OCI-LY7 (cell line): Measurements from ENCODE around the gene KLB. TPM values are rescaled to one million over a fixed set of nuclear protein-coding genes. Genes with fewer than 3 reads are reported as not detected.
"Not testable (repeated sequence)": the region's sequence is repeated elsewhere in the genome, so short reads cannot be mapped to it uniquely, and the experiment has no call there.

Experiments
- Bru-seq: library from RNA; stranded (reverse); fragments of 400-500 nt; gene quantifications from one replicate; lab custom pipeline; 2021; lab: Mats Ljungman, UMichigan
- BruChase-seq, 2 experiments: library from RNA; stranded (reverse); fragments of 400-500 nt; gene quantifications; one replicate each; lab custom pipeline; 2021; lab: Mats Ljungman, UMichigan
- BruUV-seq: library from RNA; stranded (reverse); fragments of 400-500 nt; replicated peaks from 2 replicates; lab custom pipeline; 2021; lab: Mats Ljungman, UMichigan
- CTCF ChIA-PET: fragments of 300-600 bp; sonication (Branson Sonifier 250); formaldehyde crosslinking; loops from one replicate; lab custom pipeline; 2022; ENCODE audit warnings: antibody characterized with exemption; ENCODE audit not compliant: unreplicated experiment; lab: Charles Lee
- POLR2A ChIA-PET: fragments of 300-600 bp; sonication (Branson Sonifier 250); formaldehyde crosslinking; loops from one replicate; lab custom pipeline; 2022; ENCODE audit warnings: antibody characterized with exemption; lab: Charles Lee
- DNase-seq: peaks from one replicate; pipeline ENCODE4 v3.0.0-alpha.2; 2015; ENCODE audit warnings: low spot score
- H2AFZ ChIP-seq: fragments of 200-600 bp; sonication (generic), shearing (Covaris generic); 2 replicates; pipeline ENCODE4 v1.6.1; 2014; ENCODE audit warnings: mild to moderate bottlenecking, antibody characterized with exemption, low read length, moderate library complexity
- H3K27ac ChIP-seq: fragments of 200-600 bp; sonication (generic); 2 replicates; pipeline ENCODE4 v1.5.1; 2014; ENCODE audit warnings: mixed run types, low read depth, mild to moderate bottlenecking, moderate library complexity, low read length, inconsistent platforms; ENCODE audit not compliant: poor library complexity, severe bottlenecking
- H3K36me3 ChIP-seq: fragments of 200-600 bp; sonication (generic); 2 replicates; pipeline ENCODE4 v1.6.1; 2014; ENCODE audit warnings: mild to moderate bottlenecking, antibody characterized with exemption, low read length, moderate library complexity, mixed read lengths; ENCODE audit not compliant: insufficient read depth
- H3K4me1 ChIP-seq: fragments of 200-600 bp; sonication (generic); 2 replicates; pipeline ENCODE4 v1.5.1; 2014; ENCODE audit warnings: mild to moderate bottlenecking, low read length; ENCODE audit not compliant: insufficient read depth, poor library complexity, severe bottlenecking
- H3K4me2 ChIP-seq: fragments of 200-600 bp; sonication (generic); 2 replicates; pipeline ENCODE4 v1.6.1; 2014; ENCODE audit warnings: mild to moderate bottlenecking, low read length
- H3K4me3 ChIP-seq: fragments of 200-600 bp; sonication (generic); 2 replicates; pipeline ENCODE4 v1.5.1; 2014; ENCODE audit warnings: mild to moderate bottlenecking, low read depth, low read length; ENCODE audit not compliant: poor library complexity, severe bottlenecking
- H3K79me2 ChIP-seq: fragments of 200-600 bp; sonication (generic); 2 replicates; pipeline ENCODE4 v1.6.1; 2016; ENCODE audit warnings: low read depth, mild to moderate bottlenecking, low read length, moderate library complexity, mixed read lengths; ENCODE audit not compliant: insufficient read depth
- H3K9me2 ChIP-seq: fragments of 200-600 bp; sonication (generic); 2 replicates; pipeline ENCODE4 v1.6.1; 2016; ENCODE audit warnings: mild to moderate bottlenecking, low read length, mixed read lengths; ENCODE audit not compliant: insufficient read depth
- H3K9me3 ChIP-seq: fragments of 200-600 bp; sonication (generic); 2 replicates; pipeline ENCODE4 v1.6.1; 2014; ENCODE audit warnings: mild to moderate bottlenecking, mixed run types, low read length, mixed read lengths
- H4K20me1 ChIP-seq: fragments of 200-600 bp; sonication (generic); 2 replicates; pipeline ENCODE4 v1.6.1; 2014; ENCODE audit warnings: mild to moderate bottlenecking, antibody characterized with exemption, low read length, moderate library complexity, mixed read lengths; ENCODE audit not compliant: insufficient read depth
- CTCF ChIP-seq: fragments of 200-600 bp; sonication (generic); conservative IDR thresholded peaks from 2 replicates; pipeline ENCODE4 v1.5.1; 2014; ENCODE audit warnings: mild to moderate bottlenecking, antibody characterized with exemption, low read length, moderate library complexity, mixed read lengths
- EZH2phosphoT487 ChIP-seq: fragments of 200-600 bp; sonication (generic); IDR thresholded peaks from 2 replicates; pipeline ENCODE4 v1.6.1; 2018; ENCODE audit warnings: low read depth, borderline replicate concordance, mild to moderate bottlenecking, mixed run types, antibody characterized with exemption, low read length, moderate library complexity, mixed read lengths
- intact Hi-C: fragments of 100-400 bp; cut with micrococcal nuclease; formaldehyde crosslinking; loops from one replicate; pipeline ENCODE4 v1.10.0; 2022; ENCODE audit not compliant: unreplicated experiment
- long read RNA-seq: library from polyadenylated mRNA; stranded (forward); transcript quantifications from one replicate; pipeline ENCODE4 v2.0.0, GENCODE V29; 2022
- total RNA-seq, 2 experiments: library from RNA; depleted of rRNA in 1 of 2; stranded (reverse); fragments of >200 nt in 1 of 2; shearing (Covaris generic) in 1 of 2; gene quantifications; 2 replicates each; pipeline ENCODE4 v1.2.3, GENCODE V29; 2014 to 2022

The KLB gene
- total RNA-seq (2014; rRNA removed; shearing (Covaris generic)) (not detected in 2 replicates), total RNA-seq (2022) (not detected in 2 replicates), Bru-seq, nascent RNA (not detected), BruChase-seq, experiment 1, labeled RNA remaining after a 6-hour chase (not detected), BruChase-seq, experiment 2, labeled RNA remaining after a 2-hour chase (not detected)
- long read RNA-seq, partial matches to known transcripts: 0 of 8 reads
- long read RNA-seq, other reads (novel, unspliced or antisense): 8 of 8 reads

DNA sequence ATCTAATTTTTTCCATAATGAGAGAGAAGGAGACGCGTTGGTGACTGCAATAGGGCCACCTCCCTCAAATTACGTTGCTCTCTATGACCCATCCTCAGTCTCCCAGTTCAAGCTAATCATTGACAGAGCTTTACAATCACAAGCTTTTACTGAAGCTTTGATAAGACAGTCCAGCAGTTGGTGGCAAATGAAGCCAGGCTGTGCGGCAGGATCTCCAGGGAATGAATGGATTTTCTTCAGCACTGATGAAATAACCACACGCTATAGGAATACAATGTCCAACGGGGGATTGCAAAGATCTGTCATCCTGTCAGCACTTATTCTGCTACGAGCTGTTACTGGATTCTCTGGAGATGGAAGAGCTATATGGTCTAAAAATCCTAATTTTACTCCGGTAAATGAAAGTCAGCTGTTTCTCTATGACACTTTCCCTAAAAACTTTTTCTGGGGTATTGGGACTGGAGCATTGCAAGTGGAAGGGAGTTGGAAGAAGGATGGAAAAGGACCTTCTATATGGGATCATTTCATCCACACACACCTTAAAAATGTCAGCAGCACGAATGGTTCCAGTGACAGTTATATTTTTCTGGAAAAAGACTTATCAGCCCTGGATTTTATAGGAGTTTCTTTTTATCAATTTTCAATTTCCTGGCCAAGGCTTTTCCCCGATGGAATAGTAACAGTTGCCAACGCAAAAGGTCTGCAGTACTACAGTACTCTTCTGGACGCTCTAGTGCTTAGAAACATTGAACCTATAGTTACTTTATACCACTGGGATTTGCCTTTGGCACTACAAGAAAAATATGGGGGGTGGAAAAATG is at the start of gene KLB:
Gene KLB, plus strand, starts transcription at position 168 of the 821 bp plus-strand sequence. Its CDS starts 20 bp downstream, at position 188.
- Histone ChIP-seq H3K27ac (no peak within 1 kb of the TSS), H3K9me3 (no peaks in the 10 kb centered on the region), H2AFZ (no peak within 1 kb of the TSS), H3K4me1 (peaks cover 10% of the 10 kb centered on the region), H3K4me2 (no peak within 1 kb of the TSS), H3K79me2 (no peaks in the 10 kb centered on the region), H3K4me3 (no peak within 1 kb of the TSS), H3K9me2 (no peaks in the 10 kb centered on the region), H3K36me3 (no peaks in the 10 kb centered on the region), H4K20me1 (no peaks in the 10 kb centered on the region)
- TF ChIP-seq CTCF: no peak
- CTCF ChIA-PET: no interaction called here
- no peak for DNase-seq
- BruUV-seq: no TSS peak
- POLR2A ChIA-PET: interaction anchor here (0.5 to 2.3 kb wide), 7 partner anchors 7 to 698 kb away, joined by 3 to 15 read pairs (median 3); no protein-coding TSS in a partner anchor
- intact Hi-C loops: no loop called here

- DNase-seq: peak; percentile 77
- H4K20me1 ChIP-seq: peaks cover 7% of the 10 kb centered on the region; the same call in 1 of the 2 replicates
- peaks cover 91% of the 10 kb centered on the region for H3K4me1 ChIP-seq
- peak overlapping the region; percentile 93 for H3K27ac ChIP-seq
- H3K9me3 ChIP-seq: peaks cover 6% of the 10 kb centered on the region; the same call in 1 of the 2 replicates
- H3K79me2 ChIP-seq: peaks cover 100% of the 10 kb centered on the region
- intact Hi-C loops: loop anchor here (5.0 kb wide), 2 partner anchors 175 to 190 kb away; partner anchors contain the start of gene WDR19
- BruUV-seq: no TSS peak
- CTCF ChIA-PET: interaction anchor here (0.6 kb wide), 1 partner anchor 323 kb away, joined by 6 read pairs; no protein-coding TSS in a partner anchor
- TF ChIP-seq EZH2phosphoT487: no peak
- TF ChIP-seq CTCF: no peak
- H2AFZ ChIP-seq: no peak overlapping the region
- no peaks in the 10 kb centered on the region for H3K9me2 ChIP-seq
- POLR2A ChIA-PET: interaction anchor here (0.5 to 2.5 kb wide), 11 partner anchors 8 to 338 kb away, joined by 3 to 6 read pairs (median 4); partner anchors contain the start of gene RFC1
- H3K4me3 ChIP-seq: peak overlapping the region; percentile 61
- H3K36me3 ChIP-seq: peaks cover 52% of the 10 kb centered on the region
- H3K4me2 ChIP-seq: peak overlapping the region; percentile 73
Measured at GRCh38 chr4:39357002-39357401, 49.7 kb upstream of the KLB start.

GRCh38 chr4:39360611-39361010 is 46.1 kb upstream of the KLB start:
- H3K9me3 ChIP-seq, H3K4me3 ChIP-seq, CTCF ChIA-PET, BruUV-seq, H2AFZ ChIP-seq, POLR2A ChIA-PET, H3K9me2 ChIP-seq: not testable (repeated sequence)
- H3K36me3 ChIP-seq: peaks cover 44% of the 10 kb centered on the region
- H3K4me1 ChIP-seq: peaks cover 87% of the 10 kb centered on the region
- H3K4me2 ChIP-seq: peak overlapping the region; percentile 7
- H4K20me1 ChIP-seq: peaks cover 13% of the 10 kb centered on the region; the same call in 1 of the 2 replicates
- peak overlapping the region; percentile 34 for H3K27ac ChIP-seq
- DNase-seq: peak; percentile 31
- peaks cover 100% of the 10 kb centered on the region for H3K79me2 ChIP-seq
- intact Hi-C loops: loop anchor here (5.0 kb wide), 2 partner anchors 97 to 1378 kb away; partner anchors contain the start of genes LIAS and RPL9
